DND-41 (cell line): ENCODE data around the gene ASIC2.

Experiments used
- EZH2 ChIP-seq: IDR thresholded peaks from 3 replicates; pipeline ENCODE4 v1.6.1; 2012; ENCODE audit warnings: borderline replicate concordance, low read depth, mild to moderate bottlenecking, moderate library complexity, low read length, inconsistent platforms; ENCODE audit not compliant: severe bottlenecking
- TF ChIP-seq, protein P1 (sequence below): IDR thresholded peaks from 2 replicates; pipeline ENCODE4 v1.5.1; 2012; ENCODE audit warnings: borderline replicate concordance, low read length, moderate library complexity, mild to moderate bottlenecking; ENCODE audit not compliant: poor library complexity, severe bottlenecking; ENCODE audit errors: extremely low read depth

DNA sequence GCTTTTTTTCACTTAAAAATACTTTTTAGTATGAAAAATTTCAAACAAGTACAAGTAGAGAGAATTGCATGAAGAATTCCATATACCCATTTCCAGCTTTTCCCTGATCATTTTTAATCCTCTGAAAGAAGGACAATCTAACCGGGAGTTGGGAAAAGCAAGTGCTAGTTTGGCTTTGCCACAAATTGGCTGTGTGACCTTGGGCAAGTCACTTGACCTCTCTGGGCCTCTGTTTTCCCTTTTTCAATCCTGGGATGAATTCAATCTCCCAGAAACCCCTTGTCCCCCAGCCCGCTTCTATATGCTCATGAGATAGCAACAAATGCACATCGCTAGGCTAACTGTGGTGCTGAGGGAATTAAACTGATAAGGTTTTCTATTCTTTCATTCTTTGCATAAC is 49.4 kb downstream of the ASIC2 start:
- no peak for TF ChIP-seq EZH2
- TF ChIP-seq, protein P1, sequence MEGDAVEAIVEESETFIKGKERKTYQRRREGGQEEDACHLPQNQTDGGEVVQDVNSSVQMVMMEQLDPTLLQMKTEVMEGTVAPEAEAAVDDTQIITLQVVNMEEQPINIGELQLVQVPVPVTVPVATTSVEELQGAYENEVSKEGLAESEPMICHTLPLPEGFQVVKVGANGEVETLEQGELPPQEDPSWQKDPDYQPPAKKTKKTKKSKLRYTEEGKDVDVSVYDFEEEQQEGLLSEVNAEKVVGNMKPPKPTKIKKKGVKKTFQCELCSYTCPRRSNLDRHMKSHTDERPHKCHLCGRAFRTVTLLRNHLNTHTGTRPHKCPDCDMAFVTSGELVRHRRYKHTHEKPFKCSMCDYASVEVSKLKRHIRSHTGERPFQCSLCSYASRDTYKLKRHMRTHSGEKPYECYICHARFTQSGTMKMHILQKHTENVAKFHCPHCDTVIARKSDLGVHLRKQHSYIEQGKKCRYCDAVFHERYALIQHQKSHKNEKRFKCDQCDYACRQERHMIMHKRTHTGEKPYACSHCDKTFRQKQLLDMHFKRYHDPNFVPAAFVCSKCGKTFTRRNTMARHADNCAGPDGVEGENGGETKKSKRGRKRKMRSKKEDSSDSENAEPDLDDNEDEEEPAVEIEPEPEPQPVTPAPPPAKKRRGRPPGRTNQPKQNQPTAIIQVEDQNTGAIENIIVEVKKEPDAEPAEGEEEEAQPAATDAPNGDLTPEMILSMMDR = no peak
